Measurements from ENCODE around the gene TTL.
"Not testable (repeated sequence)": the region's sequence is repeated elsewhere in the genome, so short reads cannot be mapped to it uniquely, and the experiment has no call there.

The TTL gene

GRCh38 chr2:112520234-112520783 lies 38.4 kb downstream of the TTL start:
- DNase-seq (ENCODE audit: low spot score), result no peak

- DNase-seq (ENCODE audit: low spot score), result no peak
Observed at GRCh38 chr2:112523291-112523777, 41.4 kb downstream of the TTL start.

- DNase-seq (ENCODE audit: low spot score), result not testable (repeated sequence)
Observed at GRCh38 chr2:112524276-112524675, 42.3 kb downstream of the TTL start.

- no peak for DNase-seq (ENCODE audit: low spot score)
Observed at GRCh38 chr2:112528541-112528940, 46.6 kb downstream of the TTL start.

- no peak for DNase-seq (ENCODE audit: low spot score)
Observed at GRCh38 chr2:112529757-112530156, 47.8 kb downstream of the TTL start.

GRCh38 chr2:112530728-112531127 lies 48.8 kb downstream of the TTL start:
- DNase-seq (ENCODE audit: low spot score), result no peak

- DNase-seq (ENCODE audit: low spot score), result no peak
Observed at GRCh38 chr2:112534826-112535225, 52.9 kb downstream of the TTL start.

GRCh38 chr2:112536665-112537064 lies 54.7 kb downstream of the TTL start:
- not testable (repeated sequence) for DNase-seq (ENCODE audit: low spot score)

- no peak for DNase-seq (ENCODE audit: low spot score)
Observed at GRCh38 chr2:112539306-112539705, 57.4 kb downstream of the TTL start.

- no peak for DNase-seq (ENCODE audit: low spot score)
Observed at GRCh38 chr2:112540906-112541305, 59.0 kb downstream of the TTL start.

- DNase-seq (ENCODE audit: low spot score), result peak; percentile 67
Observed at GRCh38 chr2:112541315-112542122, 59.6 kb downstream of the TTL start.

- DNase-seq (ENCODE audit: low spot score), result peak; percentile 90
Observed at GRCh38 chr2:112542123-112542983, 60.4 kb downstream of the TTL start, which contains the start of gene POLR1B. Gene POLR1B (plus strand): TSS chr2:112542465. CDS start chr2:112542495, 30 bp downstream.

GRCh38 chr2:112542984-112543661 lies 61.2 kb downstream of the TTL start:
- DNase-seq (ENCODE audit: low spot score), result peak; percentile 25

GRCh38 chr2:112547333-112547732 lies 65.4 kb downstream of the TTL start:
- peak; percentile 87 for DNase-seq (ENCODE audit: low spot score)

GRCh38 chr2:112548980-112549379 lies 67.0 kb downstream of the TTL start:
- DNase-seq (ENCODE audit: low spot score), result no peak

GRCh38 chr2:112566104-112566503 lies 84.1 kb downstream of the TTL start:
- DNase-seq (ENCODE audit: low spot score), result peak; percentile 73

- peak; percentile 13 for DNase-seq (ENCODE audit: low spot score)
Observed at GRCh38 chr2:112566508-112566907, 84.6 kb downstream of the TTL start.

- DNase-seq (ENCODE audit: low spot score), result no peak
Observed at GRCh38 chr2:112572005-112572404, 90.0 kb downstream of the TTL start.

GRCh38 chr2:112577756-112578155 lies 95.8 kb downstream of the TTL start:
- no peak for DNase-seq (ENCODE audit: low spot score)

GRCh38 chr2:112579241-112579640 lies 97.3 kb downstream of the TTL start:
- peak; percentile 85 for DNase-seq (ENCODE audit: low spot score)

GRCh38 chr2:112580084-112580483 lies 98.1 kb downstream of the TTL start:
- no peak for DNase-seq (ENCODE audit: low spot score)

GRCh38 chr2:112582314-112582746 lies 100.4 kb downstream of the TTL start:
- DNase-seq (ENCODE audit: low spot score), result peak; percentile 79

All from kidney tubule cell (primary cell).